ENCODE data around the gene NPBWR2.

DNA sequence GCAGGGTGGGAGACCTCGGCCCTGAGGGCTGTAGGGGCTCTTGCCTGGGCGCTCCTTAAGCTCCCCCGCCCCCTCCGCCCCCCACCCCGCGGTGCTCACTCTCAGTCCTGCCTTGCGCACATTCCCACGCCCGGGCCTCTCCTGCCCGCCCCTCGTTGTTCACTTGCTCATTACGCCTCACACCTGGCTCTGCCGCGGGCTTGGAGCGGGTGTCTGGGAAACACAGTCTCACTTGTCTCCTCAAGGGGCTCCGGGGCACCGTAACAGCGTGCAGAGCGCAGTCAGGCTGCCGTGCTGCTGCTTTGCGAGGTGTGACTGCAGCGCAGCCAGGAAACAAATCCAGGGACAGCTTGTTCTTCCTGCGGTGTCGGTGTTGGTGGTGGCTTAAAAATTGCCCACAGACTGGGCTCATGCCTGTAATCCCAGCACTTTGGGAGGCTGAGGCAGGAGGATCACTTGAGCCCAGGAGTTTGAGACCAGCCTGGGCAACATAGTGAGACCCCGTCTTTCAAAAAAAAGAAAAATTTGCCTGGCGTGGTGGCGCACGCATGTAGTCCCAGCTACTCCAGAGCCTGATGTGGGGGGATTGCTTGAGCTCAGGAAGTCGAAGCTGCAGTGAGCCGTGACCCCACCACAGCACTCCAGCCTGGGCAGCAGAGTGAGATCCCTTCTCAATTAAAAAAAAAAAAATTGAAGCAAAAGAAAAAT lies 4.6 kb downstream of the NPBWR2 start:
- TF ChIP-seq, protein P1, sequence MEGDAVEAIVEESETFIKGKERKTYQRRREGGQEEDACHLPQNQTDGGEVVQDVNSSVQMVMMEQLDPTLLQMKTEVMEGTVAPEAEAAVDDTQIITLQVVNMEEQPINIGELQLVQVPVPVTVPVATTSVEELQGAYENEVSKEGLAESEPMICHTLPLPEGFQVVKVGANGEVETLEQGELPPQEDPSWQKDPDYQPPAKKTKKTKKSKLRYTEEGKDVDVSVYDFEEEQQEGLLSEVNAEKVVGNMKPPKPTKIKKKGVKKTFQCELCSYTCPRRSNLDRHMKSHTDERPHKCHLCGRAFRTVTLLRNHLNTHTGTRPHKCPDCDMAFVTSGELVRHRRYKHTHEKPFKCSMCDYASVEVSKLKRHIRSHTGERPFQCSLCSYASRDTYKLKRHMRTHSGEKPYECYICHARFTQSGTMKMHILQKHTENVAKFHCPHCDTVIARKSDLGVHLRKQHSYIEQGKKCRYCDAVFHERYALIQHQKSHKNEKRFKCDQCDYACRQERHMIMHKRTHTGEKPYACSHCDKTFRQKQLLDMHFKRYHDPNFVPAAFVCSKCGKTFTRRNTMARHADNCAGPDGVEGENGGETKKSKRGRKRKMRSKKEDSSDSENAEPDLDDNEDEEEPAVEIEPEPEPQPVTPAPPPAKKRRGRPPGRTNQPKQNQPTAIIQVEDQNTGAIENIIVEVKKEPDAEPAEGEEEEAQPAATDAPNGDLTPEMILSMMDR (IDR thresholded peaks at IDR 0.05; ENCODE audit: extremely low read depth in 1 of 2, insufficient read depth in 1 of 2, low read depth in 1 of 2, low read length in 2 of 2): no peak
- TF ChIP-seq, protein P2, sequence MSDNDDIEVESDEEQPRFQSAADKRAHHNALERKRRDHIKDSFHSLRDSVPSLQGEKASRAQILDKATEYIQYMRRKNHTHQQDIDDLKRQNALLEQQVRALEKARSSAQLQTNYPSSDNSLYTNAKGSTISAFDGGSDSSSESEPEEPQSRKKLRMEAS (IDR thresholded peaks at IDR 0.05; ENCODE audit: insufficient read depth, insufficient read length): no peak
